GM12874 (cell line): Measurements from ENCODE around the gene RSU1.

Experiments
- TF ChIP-seq, protein P1 (sequence below): IDR thresholded peaks from 2 replicates; pipeline ENCODE4 v1.5.1; 2011; ENCODE audit warnings: low read depth, mild to moderate bottlenecking, control low read depth, low read length, moderate library complexity; ENCODE audit not compliant: insufficient read depth

RSU1 gene

GRCh38 chr10:16817125-16818019 is at the start of gene RSU1:
Gene RSU1, minus strand, starts transcription at chr10:16817424. Its CDS starts 343 bp downstream, at chr10:16817081.
- TF ChIP-seq, protein P1, sequence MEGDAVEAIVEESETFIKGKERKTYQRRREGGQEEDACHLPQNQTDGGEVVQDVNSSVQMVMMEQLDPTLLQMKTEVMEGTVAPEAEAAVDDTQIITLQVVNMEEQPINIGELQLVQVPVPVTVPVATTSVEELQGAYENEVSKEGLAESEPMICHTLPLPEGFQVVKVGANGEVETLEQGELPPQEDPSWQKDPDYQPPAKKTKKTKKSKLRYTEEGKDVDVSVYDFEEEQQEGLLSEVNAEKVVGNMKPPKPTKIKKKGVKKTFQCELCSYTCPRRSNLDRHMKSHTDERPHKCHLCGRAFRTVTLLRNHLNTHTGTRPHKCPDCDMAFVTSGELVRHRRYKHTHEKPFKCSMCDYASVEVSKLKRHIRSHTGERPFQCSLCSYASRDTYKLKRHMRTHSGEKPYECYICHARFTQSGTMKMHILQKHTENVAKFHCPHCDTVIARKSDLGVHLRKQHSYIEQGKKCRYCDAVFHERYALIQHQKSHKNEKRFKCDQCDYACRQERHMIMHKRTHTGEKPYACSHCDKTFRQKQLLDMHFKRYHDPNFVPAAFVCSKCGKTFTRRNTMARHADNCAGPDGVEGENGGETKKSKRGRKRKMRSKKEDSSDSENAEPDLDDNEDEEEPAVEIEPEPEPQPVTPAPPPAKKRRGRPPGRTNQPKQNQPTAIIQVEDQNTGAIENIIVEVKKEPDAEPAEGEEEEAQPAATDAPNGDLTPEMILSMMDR = no peak

DNA sequence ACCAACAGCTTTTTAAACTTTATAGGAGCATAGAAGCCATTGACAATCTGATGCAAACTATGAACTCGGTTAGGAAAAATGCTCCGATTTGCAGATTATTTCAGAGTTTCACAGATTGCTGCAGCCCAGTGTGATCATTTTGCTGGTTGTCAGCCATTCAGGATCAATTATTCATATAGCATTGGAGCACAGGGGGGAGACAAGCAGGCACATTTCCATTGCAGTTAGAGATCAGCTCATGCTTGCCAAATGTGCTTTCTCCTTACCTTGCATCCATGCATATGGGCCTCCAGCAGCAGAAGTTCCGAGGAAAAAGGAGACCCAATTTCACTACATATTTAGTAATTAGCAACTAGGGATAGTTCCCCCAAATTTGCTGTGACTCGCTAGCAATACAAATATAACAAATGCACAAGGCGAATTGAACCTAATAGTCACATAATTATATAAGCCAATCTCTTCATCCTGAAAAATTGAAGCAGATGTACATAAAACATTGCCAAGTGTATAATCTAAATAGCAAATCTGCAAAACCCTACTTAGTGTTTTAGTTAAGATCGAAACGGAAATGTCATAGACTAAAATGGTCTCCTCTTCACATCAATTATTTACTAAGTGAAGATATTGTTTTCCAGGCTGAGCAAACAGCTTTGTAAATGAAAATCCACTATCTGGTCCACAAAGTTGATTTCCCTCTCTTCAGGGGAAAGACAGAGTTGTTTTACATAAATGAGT is 49.5 kb upstream of the RSU1 start:
- TF ChIP-seq, protein P1 = no peak

- TF ChIP-seq, protein P1 = no peak
Observed at GRCh38 chr10:16865766-16866165, 48.5 kb upstream of the RSU1 start.

- TF ChIP-seq, protein P1 = no peak
Observed at GRCh38 chr10:16863766-16864165, 46.5 kb upstream of the RSU1 start.

DNA sequence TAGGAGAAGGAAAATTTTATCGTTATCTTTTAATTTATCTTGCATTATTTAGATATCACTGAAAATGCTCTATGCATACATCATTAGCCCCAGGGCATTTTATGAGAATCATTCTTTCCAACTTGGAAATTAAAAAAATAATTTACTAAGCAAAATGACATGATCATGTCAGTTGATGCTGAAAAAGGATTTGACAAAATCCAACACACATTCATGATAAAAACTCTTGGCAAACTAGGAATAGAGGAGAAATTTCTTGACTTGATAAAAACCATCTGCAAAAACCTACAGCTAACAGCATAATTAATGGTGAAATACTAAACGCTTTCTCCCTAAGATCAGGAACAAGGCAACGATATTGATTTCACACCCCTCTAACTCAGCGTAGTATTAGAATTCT is 40.2 kb upstream of the RSU1 start:
- TF ChIP-seq, protein P1 = no peak

DNA sequence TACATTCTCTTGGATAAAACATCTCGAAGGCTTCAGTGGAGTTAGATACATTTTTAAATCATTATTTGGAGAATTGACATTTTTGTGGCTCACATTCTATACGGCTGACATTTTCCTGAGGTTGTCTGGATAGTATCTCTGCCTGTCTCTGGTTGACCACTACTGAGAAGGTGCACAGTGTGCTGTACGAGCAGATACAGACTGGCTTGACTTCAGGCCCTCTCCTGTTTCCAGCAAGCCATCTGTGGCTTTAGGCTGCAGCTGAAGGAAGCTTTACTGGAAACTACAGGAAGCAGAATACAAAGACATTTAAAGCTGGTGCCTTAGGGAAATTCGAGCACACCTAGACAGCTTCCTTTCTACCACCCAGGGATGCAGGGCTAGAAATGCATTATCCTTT is 39.3 kb upstream of the RSU1 start:
- TF ChIP-seq, protein P1 = no peak

DNA sequence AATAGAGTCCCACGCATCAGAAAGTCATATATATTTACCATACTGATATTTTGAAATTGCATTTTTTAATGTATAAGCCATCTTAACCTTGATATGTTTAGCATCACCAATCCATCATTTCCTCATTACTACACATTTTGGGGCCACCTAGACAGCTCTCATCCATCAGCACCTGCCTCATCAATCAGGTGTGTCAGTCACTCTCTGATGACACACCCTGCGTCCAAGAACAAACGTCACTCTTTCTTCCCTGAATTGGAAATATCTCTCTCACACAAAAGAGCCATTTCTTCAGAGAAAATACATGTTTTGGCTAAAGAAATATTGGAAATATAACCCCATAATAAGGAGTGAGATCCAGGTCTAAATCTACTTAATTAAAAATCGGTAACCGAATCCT is 38.9 kb upstream of the RSU1 start:
- TF ChIP-seq, protein P1 = no peak
